NCI-H1694 treated with DMSO at 0.1 percent for 48 hours (cell line): ENCODE measurements around the gene ACAP3.

ENCODE experiments used
- DNase-seq: peaks from one replicate; lab custom pipeline; 2025; lab: John Stamatoyannopoulos, UW

ACAP3 gene

GRCh38 chr1:1344655-1345361, 37.1 kb upstream of the ACAP3 start:
- no peak for DNase-seq

- DNase-seq: no peak
Observed at GRCh38 chr1:1343811-1344421, 36.2 kb upstream of the ACAP3 start.

- DNase-seq: no peak
Observed at GRCh38 chr1:1342584-1343115, 34.9 kb upstream of the ACAP3 start.

GRCh38 chr1:1342061-1342562, 34.4 kb upstream of the ACAP3 start:
- no peak for DNase-seq

- no peak for DNase-seq
Observed at GRCh38 chr1:1341549-1342021, 33.9 kb upstream of the ACAP3 start.

GRCh38 chr1:1340791-1341548, 33.2 kb upstream of the ACAP3 start:
- DNase-seq: no peak

GRCh38 chr1:1340185-1340584, 32.5 kb upstream of the ACAP3 start:
- DNase-seq: no peak

- no peak for DNase-seq
Observed at GRCh38 chr1:1338278-1338677, 30.5 kb upstream of the ACAP3 start.

- no peak for DNase-seq
Observed at GRCh38 chr1:1337793-1338147, 30.0 kb upstream of the ACAP3 start.

- no peak for DNase-seq
Observed at GRCh38 chr1:1336931-1337792, 29.4 kb upstream of the ACAP3 start.

- DNase-seq: no peak
Observed at GRCh38 chr1:1336446-1336845, 28.7 kb upstream of the ACAP3 start.

- no peak for DNase-seq
Observed at GRCh38 chr1:1335792-1336248, 28.1 kb upstream of the ACAP3 start.

GRCh38 chr1:1335283-1335682, 27.6 kb upstream of the ACAP3 start:
- DNase-seq: no peak

- no peak for DNase-seq
Observed at GRCh38 chr1:1334835-1335234, 27.1 kb upstream of the ACAP3 start.

GRCh38 chr1:1333551-1334241, 26.0 kb upstream of the ACAP3 start:
- no peak for DNase-seq

- no peak for DNase-seq
Observed at GRCh38 chr1:1332774-1333480, 25.2 kb upstream of the ACAP3 start.

GRCh38 chr1:1332031-1332755, 24.5 kb upstream of the ACAP3 start:
- no peak for DNase-seq

- DNase-seq: no peak
Observed at GRCh38 chr1:1331068-1331965, 23.6 kb upstream of the ACAP3 start, which contains the start of gene TAS1R3. Gene TAS1R3 (plus strand): TSS chr1:1331280. CDS start chr1:1331346, 66 bp downstream.
